ENCODE results near the gene RASSF3. TPM values are rescaled to one million over a fixed set of nuclear protein-coding genes. Genes with fewer than 3 reads are reported as not detected.
"Not testable (repeated sequence)": the region's sequence is repeated elsewhere in the genome, so short reads cannot be mapped to it uniquely, and the experiment has no call there.

The RASSF3 gene
- total and polyA plus RNA-seq, 12 donors = 21.6 to 159 (median 82.4) TPM

GRCh38 chr12:64618953-64619590 lies 8.8 kb downstream of the RASSF3 start:
- Histone ChIP-seq H3K36me3 (peaks cover 0 to 21% (median 0%) of the 10 kb centered on the region in 9 donors), H3K27me3 (no peaks in the 10 kb centered on the region), H3K9me3 (no peaks in the 10 kb centered on the region), H3K4me3 (no peak overlapping the region), H3K27ac (peak overlapping the region in 4 of 10 donors; percentile 23 to 71 (median 48)), H3K4me1 (peaks cover 6 to 93% (median 54%) of the 10 kb centered on the region in 9 donors)
- TF ChIP-seq, protein P1, sequence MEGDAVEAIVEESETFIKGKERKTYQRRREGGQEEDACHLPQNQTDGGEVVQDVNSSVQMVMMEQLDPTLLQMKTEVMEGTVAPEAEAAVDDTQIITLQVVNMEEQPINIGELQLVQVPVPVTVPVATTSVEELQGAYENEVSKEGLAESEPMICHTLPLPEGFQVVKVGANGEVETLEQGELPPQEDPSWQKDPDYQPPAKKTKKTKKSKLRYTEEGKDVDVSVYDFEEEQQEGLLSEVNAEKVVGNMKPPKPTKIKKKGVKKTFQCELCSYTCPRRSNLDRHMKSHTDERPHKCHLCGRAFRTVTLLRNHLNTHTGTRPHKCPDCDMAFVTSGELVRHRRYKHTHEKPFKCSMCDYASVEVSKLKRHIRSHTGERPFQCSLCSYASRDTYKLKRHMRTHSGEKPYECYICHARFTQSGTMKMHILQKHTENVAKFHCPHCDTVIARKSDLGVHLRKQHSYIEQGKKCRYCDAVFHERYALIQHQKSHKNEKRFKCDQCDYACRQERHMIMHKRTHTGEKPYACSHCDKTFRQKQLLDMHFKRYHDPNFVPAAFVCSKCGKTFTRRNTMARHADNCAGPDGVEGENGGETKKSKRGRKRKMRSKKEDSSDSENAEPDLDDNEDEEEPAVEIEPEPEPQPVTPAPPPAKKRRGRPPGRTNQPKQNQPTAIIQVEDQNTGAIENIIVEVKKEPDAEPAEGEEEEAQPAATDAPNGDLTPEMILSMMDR (IDR thresholded peaks at IDR 0.05) = no peak
- intact Hi-C loops (cut with DNase I) = loop anchor here in 3 of 10 donors (5.0 to 10.0 kb wide), 2 partner anchors 33 to 76 kb away; no protein-coding TSS in a partner anchor
- DNase-seq = no peak
- peak; percentile 22 to 70 (median 56) for ATAC-seq
- WGBS, 2 donors = 66 to 67% methylated on average over 3 of the region's 3 CpGs

DNA sequence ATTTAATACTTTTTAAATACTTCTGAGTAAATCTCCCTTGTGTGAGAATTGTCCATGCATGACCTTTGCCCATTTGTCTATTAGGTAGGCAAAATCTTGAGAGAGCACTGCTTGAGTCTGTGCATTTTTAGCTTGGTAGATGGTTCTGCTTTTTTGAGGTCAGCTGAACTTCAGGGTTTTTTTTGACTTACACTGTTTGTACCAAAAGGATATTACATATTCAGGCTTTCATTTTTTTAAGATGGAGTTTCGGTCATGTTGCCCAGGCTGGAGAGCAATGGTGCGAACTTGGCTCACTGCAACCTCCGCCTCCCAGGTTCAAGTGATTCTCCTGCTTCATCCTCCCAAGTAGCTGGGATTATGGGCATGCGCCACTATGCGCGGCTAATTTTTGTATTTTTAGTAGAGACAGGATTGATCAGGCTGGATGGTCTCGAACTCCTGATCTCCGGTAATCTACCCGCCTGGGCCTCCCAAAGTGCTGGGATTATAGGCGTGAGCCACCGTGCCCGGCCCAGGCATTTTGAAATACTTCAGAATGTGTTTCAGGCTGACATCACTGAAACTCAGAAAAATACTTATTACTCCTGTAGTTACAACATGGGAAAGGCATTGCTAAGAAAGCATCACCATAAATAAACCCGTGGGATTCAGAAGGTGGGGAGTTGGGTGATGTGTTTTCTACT lies 11.1 kb downstream of the RASSF3 start:
- Histone ChIP-seq H3K4me3 (no peak overlapping the region), H3K27ac (peak overlapping the region in 2 of 10 donors; percentile 43 to 79), H3K4me1 (peaks cover 11 to 98% (median 62%) of the 10 kb centered on the region in 9 donors), H3K36me3 (no peaks in the 10 kb centered on the region), H3K27me3 (no peaks in the 10 kb centered on the region), H3K9me3 (no peaks in the 10 kb centered on the region)
- DNase-seq (no peak), ATAC-seq (no peak)
- TF ChIP-seq, protein P1 (IDR thresholded peaks at IDR 0.05) = no peak
- intact Hi-C loops (cut with DNase I) = no loop called here
- 93 to 96% methylated on average over 13 of the region's 13 CpGs for WGBS, 2 donors

DNA sequence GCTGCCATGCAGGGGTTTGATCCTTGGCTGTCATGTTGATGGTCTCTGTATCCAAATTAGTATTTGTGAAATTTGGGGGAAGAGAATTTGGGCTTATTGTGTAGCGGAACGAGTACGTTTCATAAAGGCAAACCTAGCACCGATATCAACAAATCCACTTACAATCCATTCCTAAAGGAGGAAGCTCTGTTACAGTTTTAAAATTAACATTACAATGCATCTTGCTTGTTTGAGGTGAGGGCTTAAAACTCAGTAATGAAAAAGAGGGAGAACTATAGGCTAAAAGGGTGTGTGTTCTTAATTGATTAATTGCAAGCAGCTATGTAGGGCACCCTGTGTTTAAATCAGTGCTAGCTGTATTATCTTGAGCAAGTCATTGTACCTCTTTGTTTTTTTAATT lies 13.7 kb downstream of the RASSF3 start:
- Histone ChIP-seq H3K27me3 (no peaks in the 10 kb centered on the region), H3K27ac (peak overlapping the region in 3 of 10 donors; percentile 85 to 91 (median 90)), H3K36me3 (peaks cover 0 to 4% (median 0%) of the 10 kb centered on the region in 9 donors), H3K4me1 (peaks cover 14 to 95% (median 63%) of the 10 kb centered on the region in 9 donors), H3K9me3 (no peaks in the 10 kb centered on the region), H3K4me3 (no peak overlapping the region)
- TF ChIP-seq, protein P1 (IDR thresholded peaks at IDR 0.05) = no peak
- WGBS, 2 donors = 92 to 96% methylated on average over 4 of the region's 4 CpGs
- no peak for ATAC-seq
- intact Hi-C loops (cut with DNase I) = no loop called here
- no peak for DNase-seq

DNA sequence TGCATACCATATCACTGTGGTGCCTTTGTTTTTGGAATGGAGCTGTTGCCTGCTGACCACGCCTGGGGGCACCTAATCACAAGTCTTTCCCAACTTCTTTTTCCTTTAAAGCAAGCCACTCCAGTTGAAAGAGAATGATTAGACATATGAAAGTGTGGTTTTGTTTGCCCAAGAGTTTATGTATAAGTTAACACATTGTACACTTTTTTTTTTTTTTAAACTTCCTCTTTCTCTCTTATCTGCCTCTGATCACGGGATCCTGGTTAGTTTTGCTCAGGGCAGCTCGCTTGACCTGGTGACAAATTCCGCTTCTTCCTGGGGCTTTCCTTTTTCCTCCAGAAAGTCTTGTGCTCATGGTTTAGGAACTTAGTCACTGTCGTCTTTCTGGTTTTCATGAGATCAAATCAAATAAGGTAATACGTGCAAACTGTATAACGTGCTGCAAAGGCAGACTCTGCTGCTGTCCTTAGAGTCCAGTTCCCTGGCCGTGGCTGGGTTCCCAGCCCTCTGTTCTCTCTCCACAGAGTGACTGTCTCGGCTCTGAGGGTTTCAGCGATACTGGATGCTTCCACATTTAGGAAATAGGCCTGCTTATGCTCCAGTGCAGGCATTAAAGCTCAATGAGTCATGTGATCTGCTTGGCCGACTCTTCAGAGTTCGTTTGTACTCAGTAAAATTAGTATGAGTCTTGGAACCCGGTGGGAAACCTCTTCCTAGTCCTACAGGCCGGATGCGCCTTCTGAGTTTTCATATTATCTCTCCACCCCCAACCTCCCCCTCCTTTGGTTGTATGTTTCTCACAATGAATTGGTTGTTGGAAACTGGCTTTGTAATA lies 15.2 kb downstream of the RASSF3 start:
- Histone ChIP-seq H3K27me3 (no peaks in the 10 kb centered on the region), H3K4me3 (peak overlapping the region in 9 of 10 donors; percentile 4 to 49 (median 38)), H3K9me3 (no peaks in the 10 kb centered on the region), H3K4me1 (peaks cover 10 to 85% (median 56%) of the 10 kb centered on the region in 9 donors), H3K27ac (peak overlapping the region; percentile 9 to 91 (median 82)), H3K36me3 (peaks cover 0 to 13% (median 0%) of the 10 kb centered on the region in 9 donors)
- peak; percentile 90 to 97 (median 94) for ATAC-seq
- WGBS, 2 donors = 5% methylated on average over 15 of the region's 15 CpGs
- intact Hi-C loops (cut with DNase I) = loop anchor here in 2 of 10 donors (5.0 kb wide), 1 partner anchor 52 kb away; no protein-coding TSS in a partner anchor
- TF ChIP-seq, protein P1 (IDR thresholded peaks at IDR 0.05) = peak in 1 of 9 donors; percentile 20
- peak; percentile 52 to 81 for DNase-seq

DNA sequence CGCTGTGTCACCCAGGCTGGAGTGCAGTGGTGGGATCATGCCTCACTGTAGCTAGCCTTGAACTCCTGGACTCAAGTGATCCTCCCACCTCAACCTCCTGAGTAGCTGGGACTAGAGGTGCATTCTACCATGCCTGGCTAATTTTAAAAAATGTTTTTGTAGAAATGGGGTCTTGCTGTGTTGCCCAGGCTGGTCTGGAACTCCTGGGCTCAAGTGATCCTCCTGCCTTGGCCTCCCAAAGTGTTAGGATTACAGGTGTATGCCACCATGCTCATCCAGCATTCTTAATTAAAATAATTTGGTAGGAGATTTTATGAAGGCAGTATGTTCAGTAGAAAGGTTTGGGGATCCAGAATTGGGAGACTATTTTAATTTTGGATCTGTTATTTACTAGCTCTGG lies 16.3 kb downstream of the RASSF3 start:
- Histone ChIP-seq H3K4me1 (peaks cover 10 to 85% (median 56%) of the 10 kb centered on the region in 9 donors), H3K27ac (peak overlapping the region in 9 of 10 donors; percentile 71 to 91 (median 84)), H3K36me3 (peaks cover 0 to 21% (median 0%) of the 10 kb centered on the region in 9 donors)
- not testable (repeated sequence) for DNase-seq, H3K4me3 ChIP-seq, ATAC-seq, H3K9me3 ChIP-seq, H3K27me3 ChIP-seq
- intact Hi-C loops (cut with DNase I) = loop anchor here in 2 of 10 donors (5.0 kb wide), 1 partner anchor 51 kb away; no protein-coding TSS in a partner anchor
- WGBS, 2 donors = 95 to 100% methylated on average over 1 of the region's 1 CpG

Measured in heart right ventricle (tissue), 16 donors.